ENCODE data around the gene ANKRD13D. TPM values are rescaled to one million over a fixed set of nuclear protein-coding genes. Genes with fewer than 3 reads are reported as not detected.

The ANKRD13D gene
- total RNA-seq, 1 donor from 2014 or later: 124 TPM

DNA sequence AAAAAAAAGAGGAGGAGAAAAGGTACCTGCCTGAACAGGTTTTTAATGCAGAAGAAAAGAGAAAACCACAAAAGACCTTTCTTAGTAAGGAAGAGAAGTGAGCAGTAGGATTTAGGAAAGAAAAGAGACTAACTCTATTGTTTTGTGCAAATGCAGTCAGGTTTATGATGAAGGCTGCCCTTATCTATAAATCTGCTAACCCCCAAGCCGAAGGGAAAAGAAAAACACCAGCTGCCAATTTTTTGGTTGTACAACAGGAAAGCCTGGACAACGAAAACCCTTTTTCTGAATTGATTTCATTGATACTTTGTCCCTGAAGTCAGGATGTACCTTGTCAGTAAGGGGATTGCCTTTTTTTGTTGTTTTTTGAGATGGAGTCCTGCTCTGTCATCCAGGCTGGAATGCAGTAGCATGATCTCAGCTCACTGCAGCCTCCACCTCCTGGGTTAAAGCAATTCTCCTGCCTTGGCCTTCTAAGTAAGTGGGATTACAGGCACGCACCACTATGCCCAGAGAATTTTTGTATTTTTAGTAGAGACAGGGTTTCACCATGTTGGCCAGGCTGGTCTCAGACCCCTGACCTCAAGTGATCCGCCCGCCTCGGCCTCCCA is 43.1 kb downstream of the ANKRD13D start:
- Mint-ChIP-seq H3K4me1 (no peaks in the 10 kb centered on the region), H3K4me3 (no peak overlapping the region), H3K27me3 (no peaks in the 10 kb centered on the region), H3K9me3 (no peaks in the 10 kb centered on the region), H3K27ac (no peak overlapping the region), H3K36me3 (ENCODE audit: low read depth) (no peaks in the 10 kb centered on the region)
- no peak for DNase-seq
- intact Hi-C loops (cut with micrococcal nuclease): no loop called here

DNA sequence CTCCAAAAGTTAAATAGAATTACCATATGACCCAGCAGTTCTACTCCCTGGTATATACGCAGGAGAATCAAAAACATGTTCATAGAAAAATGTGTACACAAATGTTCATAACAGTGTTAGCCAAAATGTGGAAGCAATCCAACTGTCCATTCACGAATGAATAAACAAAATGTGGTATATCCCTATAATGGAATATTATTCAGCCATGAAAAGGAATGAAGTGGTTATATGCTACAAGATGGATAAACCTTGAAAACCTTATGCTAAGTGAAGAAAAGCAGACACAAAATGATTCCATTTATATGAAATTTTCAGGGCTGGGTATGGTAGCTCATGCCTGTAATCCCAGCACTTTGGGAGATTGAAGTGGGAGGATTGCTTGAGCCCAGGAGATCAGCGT is 48.2 kb downstream of the ANKRD13D start:
- Mint-ChIP-seq H3K27ac (no peak overlapping the region), H3K4me1 (no peaks in the 10 kb centered on the region), H3K4me3 (no peak overlapping the region), H3K27me3 (no peaks in the 10 kb centered on the region), H3K36me3 (ENCODE audit: low read depth) (no peaks in the 10 kb centered on the region), H3K9me3 (no peaks in the 10 kb centered on the region)
- intact Hi-C loops (cut with micrococcal nuclease): no loop called here
- no peak for DNase-seq

DNA sequence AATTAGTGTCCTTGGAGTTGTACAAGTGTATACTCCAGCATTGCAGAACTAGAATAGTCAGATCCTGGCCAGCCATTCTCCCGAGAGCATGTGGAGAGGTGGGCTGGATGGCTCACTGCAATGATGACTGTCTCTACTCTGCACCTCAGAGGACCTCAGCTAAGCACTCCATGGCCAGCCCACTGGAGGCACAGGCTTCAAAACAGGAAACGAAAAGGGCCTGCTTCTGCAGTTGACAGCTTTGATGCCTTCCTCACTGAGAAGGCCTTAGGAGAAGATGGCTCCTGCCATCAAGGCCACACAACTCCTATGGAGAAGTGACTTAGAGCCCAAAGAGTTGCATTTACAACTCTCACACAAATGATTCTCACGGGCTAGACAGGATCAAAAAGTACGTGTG is 55.2 kb downstream of the ANKRD13D start:
- intact Hi-C loops (cut with micrococcal nuclease): no loop called here
- peaks cover 27% of the 10 kb centered on the region for H3K4me1 Mint-ChIP-seq

DNA sequence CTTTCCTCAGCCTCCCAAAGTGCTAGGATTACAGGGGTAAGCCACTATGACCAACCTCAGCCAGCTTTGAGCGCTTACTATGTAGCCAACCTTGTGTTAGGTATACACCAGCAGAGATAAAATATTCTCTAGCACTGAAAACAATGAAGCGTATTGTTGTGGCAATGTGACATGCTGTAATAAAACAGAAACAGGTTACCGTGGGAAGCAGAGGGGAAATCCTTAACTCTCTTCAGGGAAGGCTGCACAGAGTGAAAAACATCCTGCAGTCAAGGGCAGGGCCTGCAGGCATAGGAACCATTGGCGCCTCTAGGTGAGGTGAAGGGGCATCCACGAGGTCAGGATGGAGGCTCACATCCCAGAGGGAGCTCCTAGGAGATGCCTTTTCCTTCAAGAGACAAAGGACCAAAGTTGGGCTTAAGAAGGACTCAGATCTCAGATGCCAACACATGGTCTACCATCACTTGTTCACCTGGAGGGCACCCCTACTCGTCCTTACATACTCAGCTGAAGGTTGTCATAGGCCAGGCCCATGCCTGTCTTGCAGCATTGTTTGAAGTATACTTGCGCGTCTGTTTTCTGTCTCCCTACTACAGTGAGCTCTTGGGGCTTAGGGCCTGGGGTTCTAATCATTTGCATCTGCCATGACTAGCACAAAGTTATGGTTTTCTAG is 56.3 kb downstream of the ANKRD13D start:
- Mint-ChIP-seq H3K9me3 (peaks cover 3% of the 10 kb centered on the region), H3K4me3 (peak overlapping the region; percentile 49), H3K36me3 (ENCODE audit: low read depth) (no peaks in the 10 kb centered on the region), H3K27ac (peak overlapping the region; percentile 88), H3K27me3 (no peaks in the 10 kb centered on the region), H3K4me1 (peaks cover 28% of the 10 kb centered on the region)
- peak; percentile 69 for DNase-seq
- intact Hi-C loops (cut with micrococcal nuclease): loop anchor here (1.0 kb wide), 1 partner anchor 37 kb away; no protein-coding TSS in a partner anchor

More for the DNA sequence above, 55.2 kb downstream of the ANKRD13D start:
- Mint-ChIP-seq H3K4me3 (peak overlapping the region; percentile 28), H3K36me3 (ENCODE audit: low read depth) (no peaks in the 10 kb centered on the region), H3K9me3 (peaks cover 3% of the 10 kb centered on the region), H3K27ac (peak overlapping the region; percentile 85), H3K27me3 (no peaks in the 10 kb centered on the region)
- DNase-seq: peak; percentile 75

DNA sequence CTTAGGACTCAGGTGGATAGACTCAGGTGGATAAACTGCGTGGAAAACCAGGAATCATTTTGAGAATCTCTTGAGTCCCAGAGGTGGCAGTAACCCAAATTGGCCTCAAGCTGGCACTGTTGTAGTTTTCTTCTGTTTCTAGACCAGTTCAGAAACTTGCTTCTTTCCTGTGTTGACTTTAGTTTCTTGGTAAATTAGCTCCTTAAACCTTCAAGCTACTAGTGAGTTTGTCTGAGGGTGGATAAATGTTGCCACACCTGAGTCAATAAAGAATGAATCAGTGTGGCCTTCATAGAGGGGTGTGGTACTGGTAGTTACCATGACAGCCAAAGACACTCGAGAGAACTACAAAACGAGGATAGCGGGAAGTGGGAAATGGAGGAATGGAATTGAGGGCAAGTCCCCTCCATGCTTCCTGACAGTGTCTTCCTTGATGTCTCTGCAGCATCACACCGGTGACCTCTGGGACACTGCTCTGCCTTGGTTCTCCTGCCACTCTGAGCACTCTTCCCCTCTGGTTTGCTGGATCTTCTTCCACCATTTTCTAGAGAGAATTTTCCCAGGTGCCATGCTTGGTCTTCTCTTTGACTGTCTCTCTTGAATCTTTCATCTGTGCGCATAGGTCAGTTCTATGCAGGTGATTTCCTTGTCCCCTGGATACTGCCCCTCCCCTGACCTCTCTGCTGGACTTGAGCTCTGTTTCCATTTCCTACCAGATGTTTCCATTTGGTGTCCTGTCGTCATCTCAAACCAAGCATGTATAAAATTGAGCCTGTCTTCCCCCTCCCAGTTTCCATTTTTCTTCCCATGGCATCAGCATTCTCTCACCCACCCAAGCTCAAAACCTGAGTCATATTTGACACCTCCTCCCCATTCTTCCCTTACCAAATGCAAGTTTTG is 57.1 kb downstream of the ANKRD13D start:
- peaks cover 3% of the 10 kb centered on the region for H3K9me3 Mint-ChIP-seq
- intact Hi-C loops (cut with micrococcal nuclease): loop anchor here (1.0 kb wide), 1 partner anchor 36 kb away; no protein-coding TSS in a partner anchor
- H3K36me3 Mint-ChIP-seq (ENCODE audit: low read depth): no peaks in the 10 kb centered on the region
- peaks cover 28% of the 10 kb centered on the region for H3K4me1 Mint-ChIP-seq
- no peaks in the 10 kb centered on the region for H3K27me3 Mint-ChIP-seq
- peak overlapping the region; percentile 49 for H3K4me3 Mint-ChIP-seq
- peak overlapping the region; percentile 88 for H3K27ac Mint-ChIP-seq
- DNase-seq: peak; percentile 73

DNA sequence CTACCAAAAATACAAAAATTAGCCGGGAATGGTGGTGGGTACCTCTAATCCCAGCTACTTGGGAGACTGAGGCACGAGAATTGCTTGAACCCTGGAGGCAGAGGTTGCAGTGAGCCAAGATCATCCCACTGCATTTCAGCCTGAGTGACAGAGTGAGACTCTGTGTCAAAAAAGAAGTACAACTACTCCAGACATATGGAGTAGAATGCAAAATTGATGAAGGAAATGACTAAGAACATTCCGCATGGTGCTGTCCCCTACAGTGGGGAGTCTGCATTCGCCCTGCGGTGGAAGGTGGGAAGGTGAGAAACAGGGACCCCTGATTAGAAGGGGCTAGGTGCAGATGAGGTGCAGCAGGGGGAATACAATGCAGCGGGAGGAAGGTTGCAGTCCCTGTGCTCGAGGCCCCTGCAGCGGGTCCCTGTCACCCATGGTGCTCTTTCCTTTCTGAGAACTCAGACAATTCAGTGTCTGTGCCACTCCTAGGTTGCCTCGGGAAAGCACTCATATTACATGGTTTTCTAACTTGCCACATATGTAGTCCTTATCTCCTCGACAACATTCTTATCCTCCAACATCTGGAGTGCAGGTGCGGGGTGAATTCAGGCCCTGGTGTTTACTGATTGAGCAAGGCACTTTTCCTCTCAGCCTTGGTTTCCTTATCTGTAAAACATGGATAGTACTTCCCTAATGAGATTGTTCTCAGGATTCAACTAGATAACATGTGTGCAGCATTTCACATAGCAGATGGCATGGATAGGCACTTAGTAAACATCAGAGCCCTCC is 59.1 kb downstream of the ANKRD13D start:
- Mint-ChIP-seq H3K4me3 (no peak overlapping the region), H3K36me3 (ENCODE audit: low read depth) (peaks cover 2% of the 10 kb centered on the region), H3K4me1 (peaks cover 41% of the 10 kb centered on the region), H3K9me3 (no peaks in the 10 kb centered on the region), H3K27ac (no peak overlapping the region), H3K27me3 (no peaks in the 10 kb centered on the region)
- DNase-seq: no peak
- intact Hi-C loops (cut with micrococcal nuclease): no loop called here

DNA sequence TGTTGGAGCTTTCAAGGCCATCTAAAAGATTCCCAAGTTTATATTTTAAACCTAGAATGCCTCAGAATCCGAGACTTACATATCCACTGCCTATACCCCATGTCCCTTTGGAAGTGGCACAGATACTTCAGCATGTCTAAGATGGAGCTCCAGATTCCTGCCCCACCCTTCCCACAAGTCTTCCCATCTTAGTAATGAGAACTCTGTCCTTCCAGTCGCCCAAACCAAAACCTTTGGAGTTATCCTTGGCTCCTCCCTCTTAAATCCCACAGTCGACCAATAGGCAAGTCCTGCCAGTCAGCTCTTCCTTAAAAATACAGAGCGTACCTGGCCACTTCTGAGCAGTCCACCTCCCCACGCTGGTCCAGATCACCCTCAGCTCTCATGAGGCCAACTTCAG is 59.9 kb downstream of the ANKRD13D start:
- Mint-ChIP-seq H3K4me3 (no peak overlapping the region), H3K36me3 (ENCODE audit: low read depth) (peaks cover 2% of the 10 kb centered on the region), H3K27me3 (no peaks in the 10 kb centered on the region), H3K27ac (no peak overlapping the region), H3K4me1 (peaks cover 44% of the 10 kb centered on the region), H3K9me3 (no peaks in the 10 kb centered on the region)
- intact Hi-C loops (cut with micrococcal nuclease): no loop called here
- no peak for DNase-seq

DNA sequence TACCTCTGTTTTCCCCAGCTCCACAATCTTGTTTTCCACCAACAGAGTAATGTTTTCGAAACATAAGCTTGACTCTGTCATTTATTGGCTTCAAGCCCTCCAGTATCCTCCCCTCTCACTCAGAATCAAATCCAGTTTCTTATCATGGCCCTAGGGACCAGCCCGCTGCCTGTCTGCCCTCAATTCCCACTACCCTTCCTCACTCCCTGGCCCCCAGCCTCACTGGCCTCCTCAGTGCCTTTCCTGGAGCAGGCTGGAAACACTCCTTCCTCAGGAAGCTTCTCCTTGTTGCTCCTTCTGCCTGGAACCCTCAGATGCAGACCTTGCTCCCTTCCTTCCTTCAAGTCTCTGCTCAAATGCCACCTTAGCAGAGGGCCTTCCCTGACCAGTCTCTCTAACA is 60.4 kb downstream of the ANKRD13D start:
- H3K36me3 Mint-ChIP-seq (ENCODE audit: low read depth): peaks cover 2% of the 10 kb centered on the region

DNA sequence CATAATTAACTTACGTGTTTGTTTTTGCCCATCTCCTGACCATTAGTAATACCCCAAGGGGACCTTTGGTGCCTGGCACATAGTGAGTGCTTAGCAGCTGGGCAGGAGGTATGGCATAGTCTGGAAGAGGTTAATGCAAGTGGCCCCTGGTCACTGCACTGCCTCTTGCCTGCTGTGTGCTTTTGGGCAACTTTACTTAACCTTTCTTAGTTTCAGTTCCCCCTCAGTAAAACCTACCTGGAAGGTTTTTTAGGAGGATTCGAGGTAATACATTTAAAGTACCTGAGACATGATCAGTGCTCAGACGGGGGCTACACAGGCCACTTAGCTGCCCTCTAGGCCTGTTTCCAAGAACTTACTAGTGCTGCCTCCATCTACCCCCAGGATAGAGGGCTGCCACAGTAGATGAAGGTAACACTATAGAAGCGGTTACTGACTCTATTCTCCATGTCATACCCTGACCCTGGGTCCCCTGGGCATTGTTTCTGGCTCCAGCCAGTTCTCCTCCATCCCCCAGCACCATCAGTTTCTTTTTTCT is 60.9 kb downstream of the ANKRD13D start:
- H3K36me3 Mint-ChIP-seq (ENCODE audit: low read depth): peaks cover 2% of the 10 kb centered on the region
- peaks cover 45% of the 10 kb centered on the region for H3K4me1 Mint-ChIP-seq
- no peaks in the 10 kb centered on the region for H3K9me3 Mint-ChIP-seq
- H3K4me3 Mint-ChIP-seq: no peak overlapping the region
- intact Hi-C loops (cut with micrococcal nuclease): loop anchor here (10.0 kb wide), 1 partner anchor 235 kb away; the partner anchor contains the start of gene GSTP1
- no peak overlapping the region for H3K27ac Mint-ChIP-seq
- DNase-seq: no peak
- no peaks in the 10 kb centered on the region for H3K27me3 Mint-ChIP-seq

More for the DNA sequence above, 60.4 kb downstream of the ANKRD13D start:
- intact Hi-C loops (cut with micrococcal nuclease): no loop called here
- Mint-ChIP-seq H3K27ac (no peak overlapping the region), H3K4me1 (peaks cover 45% of the 10 kb centered on the region), H3K9me3 (no peaks in the 10 kb centered on the region), H3K27me3 (no peaks in the 10 kb centered on the region), H3K4me3 (no peak overlapping the region)
- no peak for DNase-seq

DNA sequence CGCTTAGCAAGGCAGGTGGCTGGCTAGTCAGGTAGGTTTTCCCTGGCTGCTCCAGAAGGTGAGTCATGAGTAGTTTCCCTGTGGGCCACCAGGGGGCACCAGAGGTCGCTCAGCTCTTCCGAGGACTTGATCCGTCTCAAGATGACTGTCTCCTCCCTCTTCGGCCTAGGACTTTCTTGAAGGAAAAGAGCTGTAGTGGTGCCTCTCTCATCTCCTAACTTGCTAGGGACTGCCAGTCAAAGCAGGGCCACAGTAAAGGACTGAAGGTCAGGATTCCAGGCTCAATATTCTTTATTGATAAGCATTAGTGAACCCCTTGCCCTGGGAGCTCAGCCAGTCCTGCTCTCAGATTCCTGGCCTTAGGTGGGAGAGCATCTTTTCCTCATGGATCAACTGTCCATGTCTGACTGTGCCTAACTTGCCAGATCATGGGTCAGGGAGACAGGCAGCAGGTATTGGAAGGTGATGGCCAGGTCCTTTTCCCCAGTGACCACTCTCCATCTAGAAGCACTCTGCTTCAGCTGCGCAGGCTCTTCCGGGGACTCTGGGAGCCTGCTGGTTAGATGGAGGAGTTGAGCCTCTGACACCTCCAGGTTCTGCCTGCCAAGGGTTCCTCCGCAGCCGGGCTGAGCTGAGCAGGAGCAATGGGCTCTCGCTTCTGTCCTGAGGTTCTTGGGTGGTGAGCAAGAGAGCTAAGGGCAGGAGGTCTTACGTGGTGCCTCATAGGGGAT is 62.3 kb downstream of the ANKRD13D start:
- Mint-ChIP-seq H3K36me3 (ENCODE audit: low read depth) (peaks cover 2% of the 10 kb centered on the region), H3K4me3 (peak overlapping the region; percentile 63), H3K27ac (peak overlapping the region; percentile 59), H3K27me3 (no peaks in the 10 kb centered on the region), H3K4me1 (peaks cover 37% of the 10 kb centered on the region), H3K9me3 (no peaks in the 10 kb centered on the region)
- peak; percentile 88 for DNase-seq
- intact Hi-C loops (cut with micrococcal nuclease): loop anchor here (2.0 to 10.0 kb wide), 3 partner anchors 77 to 233 kb away; partner anchors contain the start of genes GSTP1 and RPS6KB2

All from activated CD4-positive, alpha-beta T cell treated with anti-CD3 and anti-CD28 coated beads, Interleukin-2, amount 10 ng/mL, durations not matched to agents 24 days and 14 days (primary cell).